Osteocyte (in vitro differentiated cells): ENCODE results near the gene NEK10. TPM values are rescaled to one million over a fixed set of nuclear protein-coding genes. Genes with fewer than 3 reads are reported as not detected.

Source experiments
- DNase-seq: peaks from one replicate; pipeline ENCODE4 v3.0.0; 2021; ENCODE audit warnings: mixed read lengths; ENCODE audit not compliant: unreplicated experiment; ENCODE audit errors: extremely low spot score
- H3K27ac Mint-ChIP-seq: one replicate; pipeline ENCODE4 v1.8.0; 2021; ENCODE audit warnings: mild to moderate bottlenecking, mixed read lengths; ENCODE audit not compliant: unreplicated experiment
- H3K27me3 Mint-ChIP-seq: one replicate; pipeline ENCODE4 v1.8.0; 2021; ENCODE audit warnings: mixed read lengths; ENCODE audit not compliant: unreplicated experiment
- H3K36me3 Mint-ChIP-seq: one replicate; pipeline ENCODE4 v1.8.0; 2021; ENCODE audit warnings: mixed read lengths; ENCODE audit not compliant: unreplicated experiment
- H3K4me1 Mint-ChIP-seq: one replicate; pipeline ENCODE4 v1.8.0; 2021; ENCODE audit warnings: mixed read lengths; ENCODE audit not compliant: unreplicated experiment
- H3K4me3 Mint-ChIP-seq: one replicate; pipeline ENCODE4 v1.8.0; 2021; ENCODE audit warnings: mild to moderate bottlenecking, moderate library complexity, mixed read lengths; ENCODE audit not compliant: unreplicated experiment
- H3K9me3 Mint-ChIP-seq: one replicate; pipeline ENCODE4 v1.8.0; 2021; ENCODE audit warnings: mixed read lengths; ENCODE audit not compliant: unreplicated experiment
- CTCF ChIP-seq: fragments of 200-600 bp; sonication (generic); IDR thresholded peaks from 2 replicates; pipeline ENCODE4 v1.5.0; 2021; ENCODE audit warnings: antibody characterized with exemption, mild to moderate bottlenecking, moderate library complexity
- total RNA-seq: library from RNA; stranded (reverse); gene quantifications from 2 replicates; pipeline ENCODE4 v1.2.1, GENCODE V29; 2021

Gene NEK10
- total RNA-seq, 1 donor from 2014 or later: 6.8 TPM

- no peak overlapping the region for H3K4me3 Mint-ChIP-seq
- no peak for TF ChIP-seq CTCF
- no peak for DNase-seq
- no peak overlapping the region for H3K27ac Mint-ChIP-seq
- no peaks in the 10 kb centered on the region for H3K9me3 Mint-ChIP-seq
- H3K36me3 Mint-ChIP-seq: peaks cover 2% of the 10 kb centered on the region
- no peaks in the 10 kb centered on the region for H3K27me3 Mint-ChIP-seq
- peaks cover 16% of the 10 kb centered on the region for H3K4me1 Mint-ChIP-seq
Measured at GRCh38 chr3:27105904-27106303, 263.3 kb downstream of the NEK10 start.

- H3K9me3 Mint-ChIP-seq: no peaks in the 10 kb centered on the region
- TF ChIP-seq CTCF: no peak
- H3K4me3 Mint-ChIP-seq: no peak overlapping the region
- H3K4me1 Mint-ChIP-seq: peaks cover 21% of the 10 kb centered on the region
- H3K27me3 Mint-ChIP-seq: no peaks in the 10 kb centered on the region
- no peak overlapping the region for H3K27ac Mint-ChIP-seq
- DNase-seq: no peak
- H3K36me3 Mint-ChIP-seq: no peaks in the 10 kb centered on the region
Measured at GRCh38 chr3:27097182-27097581, 272.0 kb downstream of the NEK10 start.

GRCh38 chr3:27095553-27096222, 273.5 kb downstream of the NEK10 start:
- no peaks in the 10 kb centered on the region for H3K27me3 Mint-ChIP-seq
- DNase-seq: no peak
- H3K27ac Mint-ChIP-seq: no peak overlapping the region
- no peak for TF ChIP-seq CTCF
- no peaks in the 10 kb centered on the region for H3K36me3 Mint-ChIP-seq
- H3K4me3 Mint-ChIP-seq: no peak overlapping the region
- peaks cover 28% of the 10 kb centered on the region for H3K4me1 Mint-ChIP-seq
- H3K9me3 Mint-ChIP-seq: peaks cover 3% of the 10 kb centered on the region

GRCh38 chr3:27094721-27095120, 274.5 kb downstream of the NEK10 start:
- H3K27ac Mint-ChIP-seq: peak overlapping the region; percentile 18
- no peak overlapping the region for H3K4me3 Mint-ChIP-seq
- no peaks in the 10 kb centered on the region for H3K36me3 Mint-ChIP-seq
- H3K9me3 Mint-ChIP-seq: peaks cover 3% of the 10 kb centered on the region
- no peak for DNase-seq
- H3K4me1 Mint-ChIP-seq: peaks cover 37% of the 10 kb centered on the region
- H3K27me3 Mint-ChIP-seq: no peaks in the 10 kb centered on the region
- TF ChIP-seq CTCF: no peak

- peaks cover 44% of the 10 kb centered on the region for H3K4me1 Mint-ChIP-seq
- no peaks in the 10 kb centered on the region for H3K36me3 Mint-ChIP-seq
- no peak for TF ChIP-seq CTCF
- no peaks in the 10 kb centered on the region for H3K27me3 Mint-ChIP-seq
- H3K4me3 Mint-ChIP-seq: no peak overlapping the region
- DNase-seq: no peak
- H3K9me3 Mint-ChIP-seq: peaks cover 3% of the 10 kb centered on the region
- no peak overlapping the region for H3K27ac Mint-ChIP-seq
Measured at GRCh38 chr3:27093771-27094170, 275.4 kb downstream of the NEK10 start.
